GM19328 (cell line): ENCODE results near the gene PDE11A.

Experiments used
- ATAC-seq: cut with Tn5 transposase; IDR thresholded peaks from one replicate; pipeline ENCODE4 v1.9.1; 2021; ENCODE audit warnings: mild to moderate bottlenecking, moderate library complexity; ENCODE audit not compliant: unreplicated experiment

PDE11A gene

GRCh38 chr2:177604271-177605065 is 468.1 kb downstream of the PDE11A start:
- no peak for ATAC-seq

GRCh38 chr2:177603768-177604167 is 468.8 kb downstream of the PDE11A start:
- ATAC-seq, result no peak

- ATAC-seq, result no peak
Observed at GRCh38 chr2:177603181-177603580, 469.4 kb downstream of the PDE11A start.

GRCh38 chr2:177602611-177603164 is 469.9 kb downstream of the PDE11A start:
- ATAC-seq, result no peak

GRCh38 chr2:177600917-177601316 is 471.7 kb downstream of the PDE11A start:
- ATAC-seq, result no peak

- ATAC-seq, result no peak
Observed at GRCh38 chr2:177599956-177600355, 472.6 kb downstream of the PDE11A start.

GRCh38 chr2:177599139-177599688 is 473.4 kb downstream of the PDE11A start:
- ATAC-seq, result no peak

GRCh38 chr2:177598326-177599138 is 474.0 kb downstream of the PDE11A start:
- ATAC-seq, result no peak

- no peak for ATAC-seq
Observed at GRCh38 chr2:177597759-177598158, 474.8 kb downstream of the PDE11A start.

- ATAC-seq, result no peak
Observed at GRCh38 chr2:177596866-177597265, 475.7 kb downstream of the PDE11A start.

GRCh38 chr2:177595126-177595845 is 477.3 kb downstream of the PDE11A start:
- no peak for ATAC-seq

- no peak for ATAC-seq
Observed at GRCh38 chr2:177593402-177593801, 479.2 kb downstream of the PDE11A start.

GRCh38 chr2:177592945-177593344 is 479.6 kb downstream of the PDE11A start:
- no peak for ATAC-seq

- no peak for ATAC-seq
Observed at GRCh38 chr2:177592397-177592796, 480.2 kb downstream of the PDE11A start.

- ATAC-seq, result no peak
Observed at GRCh38 chr2:177589186-177589585, 483.4 kb downstream of the PDE11A start.

GRCh38 chr2:177588671-177589070 is 483.9 kb downstream of the PDE11A start:
- no peak for ATAC-seq

- ATAC-seq, result no peak
Observed at GRCh38 chr2:177587371-177587770, 485.2 kb downstream of the PDE11A start.

- no peak for ATAC-seq
Observed at GRCh38 chr2:177586154-177586553, 486.4 kb downstream of the PDE11A start.

GRCh38 chr2:177585234-177585863 is 487.2 kb downstream of the PDE11A start:
- no peak for ATAC-seq

- ATAC-seq, result no peak
Observed at GRCh38 chr2:177584030-177584692, 488.4 kb downstream of the PDE11A start.
